NCI-H2029 treated with DMSO at 0.1 percent for 48 hours (cell line): ENCODE results near the gene ACBD5.
A peak's percentile ranks its signal among the peaks of the same experiment; 100 is the strongest.
"Not testable (repeated sequence)": the region's sequence is repeated elsewhere in the genome, so short reads cannot be mapped to it uniquely, and the experiment has no call there.

Experiments
- DNase-seq: peaks from one replicate; lab custom pipeline; 2025; lab: John Stamatoyannopoulos, UW

ACBD5 gene

GRCh38 chr10:27241010-27241651 is 534 bp upstream of the ACBD5 start:
- no peak for DNase-seq

GRCh38 chr10:27237531-27237930 is 3.1 kb downstream of the ACBD5 start:
- DNase-seq = not testable (repeated sequence)

- not testable (repeated sequence) for DNase-seq
Observed at GRCh38 chr10:27236589-27237128, 3.9 kb downstream of the ACBD5 start.

- no peak for DNase-seq
Observed at GRCh38 chr10:27235706-27236105, 4.9 kb downstream of the ACBD5 start.

GRCh38 chr10:27230022-27230421 is 10.6 kb downstream of the ACBD5 start:
- DNase-seq = no peak

DNA sequence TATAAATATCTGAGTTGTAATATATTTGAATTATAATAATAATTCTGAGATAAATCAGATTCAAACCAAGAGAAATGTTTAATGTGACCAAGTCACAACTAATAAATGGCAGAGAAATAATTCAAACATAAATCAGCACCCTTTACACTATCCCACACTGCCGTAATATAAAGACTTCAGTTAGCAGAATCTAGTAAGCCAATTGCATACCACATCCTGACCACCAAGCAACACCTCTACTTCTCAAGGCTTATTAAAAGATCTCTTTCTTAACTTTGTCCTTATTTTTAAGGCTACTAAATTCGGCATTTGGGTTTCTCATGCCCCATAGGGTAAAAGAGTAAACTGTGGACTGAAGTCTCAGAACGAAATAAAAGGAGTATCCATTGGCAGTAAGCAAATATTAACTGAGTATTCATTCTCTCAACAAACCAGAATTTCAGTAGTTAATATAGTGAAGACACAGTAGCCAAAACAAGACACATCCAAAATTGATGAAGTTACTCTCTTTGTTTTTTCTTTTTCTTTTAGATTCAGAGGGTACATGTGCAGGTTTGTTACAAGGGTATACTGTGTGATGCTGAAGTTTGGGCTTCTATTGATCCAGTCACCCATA is 14.8 kb downstream of the ACBD5 start:
- no peak for DNase-seq

DNA sequence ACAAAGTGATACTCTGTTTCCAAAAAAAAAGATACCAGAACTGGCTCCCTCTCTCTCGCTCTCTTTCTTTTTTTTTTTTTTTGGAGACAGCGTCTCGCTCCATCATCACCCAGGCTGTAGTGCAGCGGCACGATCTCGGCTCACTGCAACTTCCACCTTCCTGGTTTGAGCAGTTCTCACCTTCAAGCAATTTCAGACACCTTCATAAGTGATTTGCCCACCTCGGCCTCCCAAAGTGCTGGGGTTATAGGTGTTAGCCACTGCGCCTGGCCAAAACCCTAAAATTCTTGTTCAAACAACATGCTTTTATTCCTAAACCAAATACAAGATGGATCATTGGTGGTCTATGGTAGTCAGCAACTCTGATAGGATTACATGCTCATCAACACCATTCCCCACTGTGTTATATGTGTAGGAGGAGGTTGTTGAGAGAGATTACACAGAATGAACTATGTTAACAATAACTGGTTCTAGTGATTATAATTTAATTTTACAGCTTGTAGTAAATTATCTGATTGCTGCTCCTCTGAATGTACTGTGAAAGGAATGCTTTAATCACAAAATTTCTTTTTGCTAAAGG is 15.5 kb downstream of the ACBD5 start:
- DNase-seq = no peak

DNA sequence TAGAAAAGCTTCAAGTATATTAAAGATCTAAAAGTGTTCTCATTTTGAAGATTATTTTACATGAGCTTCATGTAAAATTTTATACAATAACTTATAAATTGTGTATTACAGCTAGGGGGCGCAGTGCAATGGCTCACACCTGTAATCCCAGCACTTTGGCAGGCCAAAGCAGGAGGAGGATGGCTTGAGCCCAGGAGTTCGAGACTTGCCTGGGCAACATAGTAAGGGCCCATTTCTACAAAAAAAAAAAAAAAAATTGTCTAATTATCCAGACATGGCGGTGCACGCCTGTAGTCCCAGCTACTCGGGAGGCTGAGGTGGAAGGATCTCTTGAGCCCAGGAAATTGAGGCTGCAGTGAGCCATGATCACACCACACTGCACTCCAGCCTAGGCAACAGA is 16.6 kb downstream of the ACBD5 start:
- DNase-seq = no peak

DNA sequence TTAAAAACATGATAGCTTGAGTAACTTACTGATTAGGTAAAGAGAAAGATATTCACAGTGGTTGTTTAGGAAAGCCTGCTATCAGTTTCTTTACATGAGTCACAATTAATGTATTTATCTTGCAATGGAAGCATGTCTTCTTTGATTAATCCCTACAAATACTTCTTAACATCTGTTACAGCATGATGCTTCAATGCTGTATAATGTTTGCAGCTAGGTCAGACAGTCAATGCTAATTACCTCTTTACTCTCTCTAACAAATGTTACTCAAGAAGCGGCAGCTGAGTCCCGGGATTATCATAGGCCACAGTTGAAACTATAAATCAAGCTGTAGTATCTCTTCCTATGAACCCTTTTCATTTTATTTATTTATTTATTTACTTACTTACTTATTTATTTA is 33.2 kb downstream of the ACBD5 start:
- DNase-seq = no peak

GRCh38 chr10:27203806-27204205 is 36.8 kb downstream of the ACBD5 start:
- DNase-seq = no peak

GRCh38 chr10:27197980-27198620 is 42.5 kb downstream of the ACBD5 start:
- DNase-seq = no peak

DNA sequence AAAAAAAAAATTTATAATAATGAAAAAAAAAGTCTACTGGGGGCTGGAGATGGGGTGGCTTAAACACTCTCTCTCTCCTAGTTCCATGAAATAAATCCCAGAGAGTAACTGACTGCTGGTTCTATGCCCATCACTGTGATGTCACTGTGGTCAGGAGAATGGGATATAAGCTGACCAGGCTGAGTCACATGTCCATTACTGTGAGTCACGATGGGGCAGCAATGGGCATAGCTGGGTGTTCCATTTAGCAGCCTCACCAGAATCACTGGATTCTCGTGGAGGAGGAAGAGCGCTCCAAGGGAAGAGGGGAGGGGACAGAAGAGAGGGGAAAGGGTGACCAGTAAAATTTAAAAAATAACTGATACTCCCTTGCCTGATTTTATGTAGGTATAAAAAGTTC is 48.3 kb downstream of the ACBD5 start:
- no peak for DNase-seq

DNA sequence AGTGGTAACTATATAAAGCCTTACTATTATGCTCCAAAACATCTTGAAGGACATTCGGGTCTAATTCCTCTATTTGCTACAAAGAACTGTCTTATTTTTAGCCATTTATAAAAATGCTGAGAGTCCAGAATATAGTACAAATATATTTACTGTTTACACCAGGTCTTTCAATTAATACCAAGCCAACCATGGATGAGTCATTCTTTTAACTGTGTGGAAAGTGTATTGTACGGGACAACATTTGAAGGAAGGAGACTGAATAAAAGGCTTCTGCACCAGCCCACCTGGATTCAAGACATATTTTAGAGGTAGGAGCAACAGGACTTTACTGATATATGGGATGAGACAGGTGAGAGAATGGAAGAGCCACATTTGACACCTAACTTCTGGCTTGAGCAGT is 50.1 kb downstream of the ACBD5 start:
- DNase-seq = no peak

- DNase-seq = no peak
Observed at GRCh38 chr10:27188897-27189296, 51.7 kb downstream of the ACBD5 start.

GRCh38 chr10:27188259-27188658 is 52.3 kb downstream of the ACBD5 start:
- no peak for DNase-seq

DNA sequence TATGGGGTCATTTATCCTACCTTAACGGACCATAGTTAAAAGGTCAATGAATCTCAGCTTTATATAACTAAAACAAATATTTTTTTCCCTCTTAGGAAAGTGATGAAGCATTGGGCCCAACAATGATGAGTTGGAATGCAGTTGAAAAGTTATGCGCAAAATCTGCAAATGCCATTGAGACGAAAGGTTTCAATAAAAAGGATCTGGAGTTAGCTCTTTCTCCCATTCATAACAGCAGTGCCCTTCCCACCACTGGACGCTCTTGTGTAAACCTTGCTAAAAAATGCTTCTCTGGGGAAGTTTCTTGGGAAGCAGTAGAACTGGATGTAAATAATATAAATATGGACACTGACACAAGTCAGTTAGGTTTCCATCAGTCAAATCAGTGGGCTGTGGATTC is 70.7 kb downstream of the ACBD5 start:
- DNase-seq = no peak

GRCh38 chr10:27158421-27158820 is 82.2 kb downstream of the ACBD5 start:
- DNase-seq = no peak

DNA sequence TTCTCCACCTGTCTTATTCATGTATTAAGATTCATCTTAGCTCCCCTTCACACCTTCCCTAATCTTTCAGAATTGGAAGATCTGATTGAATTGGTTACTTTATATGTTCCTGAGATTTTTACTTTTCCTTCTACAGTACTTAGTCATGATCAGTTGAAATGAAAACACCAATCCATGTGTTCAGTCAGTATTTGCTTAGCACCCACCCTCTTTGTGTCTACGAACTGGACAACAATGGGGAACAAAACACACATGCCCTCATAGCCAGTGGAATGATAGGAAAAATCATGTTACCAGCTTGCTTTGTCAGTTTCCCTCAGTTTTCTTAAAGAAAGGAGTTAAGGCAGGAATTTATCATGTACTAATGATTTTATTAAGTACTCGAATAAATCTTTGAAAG is 83.4 kb downstream of the ACBD5 start:
- DNase-seq = no peak

DNA sequence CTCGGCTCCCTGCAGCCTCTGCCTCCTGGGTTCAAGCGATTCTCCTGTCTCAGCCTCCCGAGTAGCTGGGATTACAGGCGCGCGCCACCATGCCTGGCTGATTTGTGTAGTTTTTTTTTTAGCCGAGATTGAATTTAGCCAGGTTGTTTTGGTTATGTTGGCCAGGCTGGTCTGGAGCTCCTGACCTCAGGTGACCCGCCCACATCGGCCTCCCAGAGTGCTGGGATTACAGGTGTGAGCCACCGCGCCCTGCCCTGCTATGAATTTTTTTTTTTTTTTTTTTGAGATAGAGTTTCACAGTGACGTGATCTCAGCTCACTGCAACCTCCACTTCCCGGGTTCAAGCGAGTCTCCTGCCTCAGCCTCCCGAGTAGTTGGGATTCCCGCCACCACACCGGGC is 84.0 kb downstream of the ACBD5 start:
- DNase-seq = not testable (repeated sequence)

DNA sequence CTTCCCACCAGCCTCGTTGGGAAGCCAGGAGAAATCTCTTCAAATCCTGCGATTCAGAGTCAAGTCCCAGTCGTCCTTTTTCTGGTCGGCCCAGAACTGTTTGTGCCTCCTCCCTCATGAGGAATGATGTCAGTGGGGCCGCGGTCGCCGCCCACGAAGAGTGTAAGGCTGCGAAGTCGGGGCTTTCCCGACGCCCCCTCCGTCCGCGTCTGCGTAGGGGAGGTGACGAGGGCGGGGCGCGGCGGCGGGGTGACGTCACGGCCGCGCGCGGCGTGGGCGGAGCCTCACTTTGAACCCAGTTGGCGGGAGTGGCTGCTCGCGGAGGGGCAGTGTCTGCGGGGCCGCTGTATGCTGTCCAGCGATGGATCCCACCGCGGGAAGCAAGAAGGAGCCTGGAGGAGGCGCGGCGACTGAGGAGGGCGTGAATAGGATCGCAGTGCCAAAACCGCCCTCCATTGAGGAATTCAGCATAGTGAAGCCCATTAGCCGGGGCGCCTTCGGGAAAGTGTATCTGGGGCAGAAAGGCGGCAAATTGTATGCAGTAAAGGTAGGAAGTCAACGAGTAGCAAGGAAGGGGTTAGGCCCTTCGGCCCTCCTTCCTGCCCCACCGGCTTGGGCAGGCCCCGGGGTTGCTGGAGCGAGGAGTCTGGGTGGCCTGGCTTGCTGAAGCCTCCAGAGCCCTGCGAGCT is 85.4 kb downstream of the ACBD5 start, which contains the start of gene MASTL:
Gene MASTL, plus strand, starts transcription at position 287 of the 689 bp plus-strand sequence. Its CDS starts 75 bp downstream, at position 362.
- DNase-seq = peak; percentile 3

- DNase-seq = no peak
Observed at GRCh38 chr10:27153845-27154193, 86.8 kb downstream of the ACBD5 start.

- DNase-seq = no peak
Observed at GRCh38 chr10:27153329-27153728, 87.3 kb downstream of the ACBD5 start.
